Measurements from ENCODE around the gene CCDC195.

The CCDC195 gene

GRCh38 chr2:224711859-224712665 lies 4.1 kb downstream of the CCDC195 start:
- no peak for TF ChIP-seq CTCF (IDR thresholded peaks at IDR 0.05; ENCODE audit: unreplicated experiment in 3 of 3)
- Mint-ChIP-seq H3K27ac (peak overlapping the region in 1 of 3 experiments; percentile 56), H3K9me3 (no peaks in the 10 kb centered on the region), H3K27me3 (ENCODE audit: low read depth) (peaks cover 8% of the 10 kb centered on the region), H3K4me1 (peaks cover 20% of the 10 kb centered on the region), H3K36me3 (ENCODE audit: low read depth) (no peaks in the 10 kb centered on the region), H3K4me3 (no peak overlapping the region)

GRCh38 chr2:224711381-224711780 lies 4.8 kb downstream of the CCDC195 start:
- H3K4me1 Mint-ChIP-seq, result peaks cover 13% of the 10 kb centered on the region
- H3K27ac Mint-ChIP-seq, result peak overlapping the region in 1 of 3 experiments; percentile 56
- H3K9me3 Mint-ChIP-seq, result no peaks in the 10 kb centered on the region
- peaks cover 5% of the 10 kb centered on the region for H3K27me3 Mint-ChIP-seq (ENCODE audit: low read depth)
- TF ChIP-seq CTCF (IDR thresholded peaks at IDR 0.05; ENCODE audit: unreplicated experiment in 3 of 3), result no peak
- no peak overlapping the region for H3K4me3 Mint-ChIP-seq
- no peaks in the 10 kb centered on the region for H3K36me3 Mint-ChIP-seq (ENCODE audit: low read depth)

GRCh38 chr2:224709301-224709700 lies 6.9 kb downstream of the CCDC195 start:
- Mint-ChIP-seq H3K4me3 (no peak overlapping the region), H3K36me3 (ENCODE audit: low read depth) (no peaks in the 10 kb centered on the region), H3K27me3 (ENCODE audit: low read depth) (peaks cover 4% of the 10 kb centered on the region), H3K27ac (no peak overlapping the region), H3K9me3 (no peaks in the 10 kb centered on the region), H3K4me1 (peaks cover 8% of the 10 kb centered on the region)
- TF ChIP-seq CTCF (IDR thresholded peaks at IDR 0.05; ENCODE audit: unreplicated experiment in 3 of 3), result no peak

- Mint-ChIP-seq H3K36me3 (ENCODE audit: low read depth) (no peaks in the 10 kb centered on the region), H3K9me3 (no peaks in the 10 kb centered on the region), H3K4me1 (no peaks in the 10 kb centered on the region), H3K27ac (no peak overlapping the region), H3K4me3 (no peak overlapping the region), H3K27me3 (ENCODE audit: low read depth) (no peaks in the 10 kb centered on the region)
- no peak for TF ChIP-seq CTCF (IDR thresholded peaks at IDR 0.05; ENCODE audit: unreplicated experiment in 3 of 3)
Observed at GRCh38 chr2:224694502-224694901, 21.7 kb downstream of the CCDC195 start.

GRCh38 chr2:224691563-224691962 lies 24.6 kb downstream of the CCDC195 start:
- Mint-ChIP-seq H3K27ac (no peak overlapping the region), H3K4me3 (no peak overlapping the region), H3K4me1 (no peaks in the 10 kb centered on the region), H3K9me3 (no peaks in the 10 kb centered on the region), H3K36me3 (ENCODE audit: low read depth) (no peaks in the 10 kb centered on the region), H3K27me3 (ENCODE audit: low read depth) (peaks cover 5% of the 10 kb centered on the region)
- TF ChIP-seq CTCF (IDR thresholded peaks at IDR 0.05; ENCODE audit: unreplicated experiment in 3 of 3), result no peak

- H3K36me3 Mint-ChIP-seq (ENCODE audit: low read depth), result no peaks in the 10 kb centered on the region
- TF ChIP-seq CTCF (IDR thresholded peaks at IDR 0.05; ENCODE audit: unreplicated experiment in 3 of 3), result no peak
- no peaks in the 10 kb centered on the region for H3K4me1 Mint-ChIP-seq
- peaks cover 5% of the 10 kb centered on the region for H3K27me3 Mint-ChIP-seq (ENCODE audit: low read depth)
- no peak overlapping the region for H3K4me3 Mint-ChIP-seq
- H3K9me3 Mint-ChIP-seq, result no peaks in the 10 kb centered on the region
- no peak overlapping the region for H3K27ac Mint-ChIP-seq
Observed at GRCh38 chr2:224690868-224691267, 25.3 kb downstream of the CCDC195 start.
